ENCODE results near the gene CD300C. TPM values are rescaled to one million over a fixed set of nuclear protein-coding genes. Genes with fewer than 3 reads are reported as not detected.

The CD300C gene
- total RNA-seq, 1 donor from 2014 or later = not detected

DNA sequence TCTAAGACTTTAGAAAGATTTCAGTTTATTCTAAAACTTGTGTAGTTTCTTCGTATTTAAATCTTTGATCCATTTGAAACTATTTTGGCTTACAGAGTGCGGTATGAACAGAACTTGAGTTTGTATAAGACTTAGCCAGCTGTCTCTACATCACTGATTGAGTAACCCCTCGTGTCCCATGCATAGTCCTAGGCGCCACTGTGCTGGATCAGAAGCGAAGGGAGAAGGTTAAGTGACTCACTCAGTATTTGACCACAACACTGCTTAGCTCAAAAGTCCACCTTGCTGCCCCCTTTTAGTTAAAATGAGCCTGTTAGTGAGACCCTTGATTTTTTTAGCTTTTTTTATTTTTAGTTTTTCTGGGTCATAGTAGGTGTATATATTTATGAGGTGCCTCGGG, 43.1 kb downstream of the CD300C start:
- TF ChIP-seq, protein P1, sequence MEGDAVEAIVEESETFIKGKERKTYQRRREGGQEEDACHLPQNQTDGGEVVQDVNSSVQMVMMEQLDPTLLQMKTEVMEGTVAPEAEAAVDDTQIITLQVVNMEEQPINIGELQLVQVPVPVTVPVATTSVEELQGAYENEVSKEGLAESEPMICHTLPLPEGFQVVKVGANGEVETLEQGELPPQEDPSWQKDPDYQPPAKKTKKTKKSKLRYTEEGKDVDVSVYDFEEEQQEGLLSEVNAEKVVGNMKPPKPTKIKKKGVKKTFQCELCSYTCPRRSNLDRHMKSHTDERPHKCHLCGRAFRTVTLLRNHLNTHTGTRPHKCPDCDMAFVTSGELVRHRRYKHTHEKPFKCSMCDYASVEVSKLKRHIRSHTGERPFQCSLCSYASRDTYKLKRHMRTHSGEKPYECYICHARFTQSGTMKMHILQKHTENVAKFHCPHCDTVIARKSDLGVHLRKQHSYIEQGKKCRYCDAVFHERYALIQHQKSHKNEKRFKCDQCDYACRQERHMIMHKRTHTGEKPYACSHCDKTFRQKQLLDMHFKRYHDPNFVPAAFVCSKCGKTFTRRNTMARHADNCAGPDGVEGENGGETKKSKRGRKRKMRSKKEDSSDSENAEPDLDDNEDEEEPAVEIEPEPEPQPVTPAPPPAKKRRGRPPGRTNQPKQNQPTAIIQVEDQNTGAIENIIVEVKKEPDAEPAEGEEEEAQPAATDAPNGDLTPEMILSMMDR (conservative IDR thresholded peaks at IDR 0.05) = no peak
- Mint-ChIP-seq H3K9me3 (no peaks in the 10 kb centered on the region), H3K27me3 (ENCODE audit: low read depth) (peaks cover 18% of the 10 kb centered on the region), H3K27ac (ENCODE audit: unreplicated experiment) (no peak overlapping the region), H3K4me1 (no peaks in the 10 kb centered on the region), H3K4me3 (no peak overlapping the region), H3K36me3 (ENCODE audit: low read depth) (no peaks in the 10 kb centered on the region)
- DNase-seq (ENCODE audit: low read depth, low spot score) = no peak

DNA sequence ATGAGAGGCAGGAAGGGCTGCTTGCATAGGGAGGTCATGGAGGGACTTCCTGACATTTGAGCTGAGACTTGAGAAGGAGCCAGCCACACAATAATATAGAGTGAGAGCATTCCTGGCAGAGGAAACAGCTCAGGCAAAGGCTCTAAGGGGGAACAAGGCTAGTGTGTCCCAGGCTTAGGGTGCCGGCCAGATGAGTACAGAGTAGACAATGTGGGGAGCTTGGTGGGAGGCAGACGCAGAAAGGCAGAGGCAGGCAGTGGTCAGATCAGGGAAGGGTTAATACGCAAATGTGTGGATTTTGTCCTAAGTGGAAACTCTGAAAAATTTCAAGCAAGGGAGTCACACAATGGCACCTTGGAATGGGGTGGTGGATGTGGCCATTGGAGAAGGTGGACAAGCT, 45.9 kb downstream of the CD300C start:
- no peak overlapping the region for H3K27ac Mint-ChIP-seq (ENCODE audit: unreplicated experiment)
- no peak for DNase-seq (ENCODE audit: low read depth, low spot score)
- no peaks in the 10 kb centered on the region for H3K36me3 Mint-ChIP-seq (ENCODE audit: low read depth)
- H3K4me1 Mint-ChIP-seq = peaks cover under 1% of the 10 kb centered on the region
- H3K9me3 Mint-ChIP-seq = no peaks in the 10 kb centered on the region
- TF ChIP-seq, protein P1 (conservative IDR thresholded peaks at IDR 0.05) = no peak
- peaks cover 12% of the 10 kb centered on the region for H3K27me3 Mint-ChIP-seq (ENCODE audit: low read depth)
- H3K4me3 Mint-ChIP-seq = no peak overlapping the region

DNA sequence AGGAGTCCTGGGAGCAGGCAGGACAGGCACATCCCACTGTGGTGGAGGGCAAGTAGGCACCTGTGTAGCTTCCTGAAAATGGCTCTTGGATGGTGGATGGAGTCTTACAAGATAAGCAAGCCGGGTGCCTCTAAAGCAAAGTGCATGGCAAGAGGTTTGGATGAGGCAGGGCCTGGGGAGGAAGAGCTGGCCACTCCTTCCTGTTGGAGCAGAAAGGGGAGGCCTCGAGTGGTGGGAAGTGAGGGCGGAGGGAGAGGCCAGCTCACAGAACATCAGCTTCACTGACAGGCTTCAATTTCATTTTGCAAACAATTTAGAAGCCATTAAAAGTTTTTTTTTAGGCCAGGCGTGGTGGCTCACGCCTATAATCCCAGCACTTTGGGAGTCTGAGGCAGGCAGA, 48.4 kb downstream of the CD300C start:
- DNase-seq (ENCODE audit: low read depth, low spot score) = no peak
- Mint-ChIP-seq H3K36me3 (ENCODE audit: low read depth) (no peaks in the 10 kb centered on the region), H3K9me3 (no peaks in the 10 kb centered on the region), H3K27ac (ENCODE audit: unreplicated experiment) (no peak overlapping the region), H3K4me1 (peaks cover 10% of the 10 kb centered on the region), H3K27me3 (ENCODE audit: low read depth) (peaks cover 17% of the 10 kb centered on the region), H3K4me3 (no peak overlapping the region)
- TF ChIP-seq, protein P1 (conservative IDR thresholded peaks at IDR 0.05) = no peak

DNA sequence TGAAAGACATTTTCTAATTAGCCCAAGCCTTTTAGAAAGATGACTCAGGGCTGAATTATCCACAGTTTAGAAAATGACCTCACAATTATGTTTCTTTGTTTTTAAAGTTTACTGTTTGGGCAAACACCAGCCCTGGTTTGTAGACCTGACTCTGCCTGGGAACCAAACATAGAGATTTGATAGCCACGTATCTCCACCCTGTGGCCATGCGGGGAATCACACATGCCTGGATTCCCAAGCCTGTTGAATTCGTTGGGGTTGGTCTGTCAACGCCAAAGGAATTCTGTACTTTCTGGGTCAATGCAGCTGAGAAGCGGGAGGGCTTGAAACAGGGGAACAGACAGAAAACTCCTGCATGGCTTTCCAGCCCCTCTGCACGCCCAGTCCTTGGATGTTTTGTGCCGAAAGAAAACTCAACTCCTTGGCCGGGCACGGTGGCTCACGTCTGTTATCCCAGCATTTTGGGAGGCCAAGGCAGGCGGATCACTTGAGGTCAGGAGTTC, 52.5 kb downstream of the CD300C start:
- peaks cover 10% of the 10 kb centered on the region for H3K4me1 Mint-ChIP-seq
- peaks cover 17% of the 10 kb centered on the region for H3K27me3 Mint-ChIP-seq (ENCODE audit: low read depth)
- H3K9me3 Mint-ChIP-seq = peaks cover 2% of the 10 kb centered on the region
- H3K4me3 Mint-ChIP-seq = no peak overlapping the region
- TF ChIP-seq, protein P1 (conservative IDR thresholded peaks at IDR 0.05) = peak; percentile 86
- DNase-seq (ENCODE audit: low read depth, low spot score) = peak; percentile 78
- no peaks in the 10 kb centered on the region for H3K36me3 Mint-ChIP-seq (ENCODE audit: low read depth)
- no peak overlapping the region for H3K27ac Mint-ChIP-seq (ENCODE audit: unreplicated experiment)

DNA sequence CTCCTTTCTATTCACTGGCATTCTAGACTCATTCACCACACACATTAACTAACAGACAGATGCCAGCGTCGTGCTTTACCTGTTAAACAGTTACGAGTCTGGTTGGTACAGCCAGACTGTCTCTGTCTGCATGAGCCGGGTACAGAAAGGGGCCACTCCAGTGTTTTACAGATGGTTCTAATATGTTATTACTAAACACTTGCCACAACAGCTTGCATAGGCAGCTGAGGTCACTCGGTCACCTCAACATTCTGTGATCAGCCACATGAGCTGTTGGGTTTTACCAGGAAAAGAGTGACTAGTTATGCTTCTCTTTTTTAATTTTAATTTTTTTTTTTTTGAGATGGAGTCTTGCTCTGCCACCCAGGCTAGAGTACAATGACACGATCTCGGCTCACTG, 54.3 kb downstream of the CD300C start:
- no peak for DNase-seq (ENCODE audit: low read depth, low spot score)
- peaks cover 23% of the 10 kb centered on the region for H3K27me3 Mint-ChIP-seq (ENCODE audit: low read depth)
- TF ChIP-seq, protein P1 (conservative IDR thresholded peaks at IDR 0.05) = no peak
- H3K4me1 Mint-ChIP-seq = peaks cover 10% of the 10 kb centered on the region
- no peaks in the 10 kb centered on the region for H3K36me3 Mint-ChIP-seq (ENCODE audit: low read depth)
- peaks cover 5% of the 10 kb centered on the region for H3K9me3 Mint-ChIP-seq
- no peak overlapping the region for H3K27ac Mint-ChIP-seq (ENCODE audit: unreplicated experiment)
- H3K4me3 Mint-ChIP-seq = no peak overlapping the region

Other genes starting within 250 kb of the CD300C start
- 0.25 and 0.63 TPM in 2 replicates for gene KIF19, start 219.9 kb downstream of the CD300C start, total RNA-seq
- gene BTBD17, start 184.2 kb downstream of the CD300C start, total RNA-seq = 12.3 and 12.7 TPM in 2 replicates
- gene GPR142, start 178.6 kb downstream of the CD300C start, total RNA-seq = 0.23 TPM in 1 of 2 replicates, not detected in the other
- 3.1 and 4.6 TPM in 2 replicates for gene GPRC5C, start 114.0 kb downstream of the CD300C start, total RNA-seq
- not detected in 2 replicates for gene CD300A, start 79.5 kb downstream of the CD300C start, total RNA-seq
- not detected in 2 replicates for gene CD300LB, start 14.6 kb downstream of the CD300C start, total RNA-seq
- gene CD300H, start 21.4 kb upstream of the CD300C start, total RNA-seq = not detected in 2 replicates
- gene CD300LD, start 46.2 kb upstream of the CD300C start, total RNA-seq = not detected in 2 replicates
- not detected in 2 replicates for gene CD300E, start 77.6 kb upstream of the CD300C start, total RNA-seq
- gene CD300LF, start 166.8 kb upstream of the CD300C start, total RNA-seq = not detected in 2 replicates
- not detected in 2 replicates for gene RAB37, start 191.1 kb upstream of the CD300C start, total RNA-seq
- gene NHERF1, start 202.5 kb upstream of the CD300C start, total RNA-seq = 51.7 and 52.2 TPM in 2 replicates
- 66.9 and 67.7 TPM in 2 replicates for gene NAT9, start 230.2 kb upstream of the CD300C start, total RNA-seq